Stimulated activated CD4-positive, alpha-beta T cell treated with anti-CD3 and anti-CD28 coated beads, Interleukin-2, amount 100 ng/mL, for 24 hours (primary cell): ENCODE data around the gene ANKRD52.
A peak's percentile ranks its signal among the peaks of the same experiment; 100 is the strongest.
"Not testable (repeated sequence)": the region's sequence is repeated elsewhere in the genome, so short reads cannot be mapped to it uniquely, and the experiment has no call there.

Source experiments
- DNase-seq, 2 donors: peaks; one replicate each; pipeline ENCODE4 v3.0.0-alpha.2; 2020

ANKRD52 gene

DNA sequence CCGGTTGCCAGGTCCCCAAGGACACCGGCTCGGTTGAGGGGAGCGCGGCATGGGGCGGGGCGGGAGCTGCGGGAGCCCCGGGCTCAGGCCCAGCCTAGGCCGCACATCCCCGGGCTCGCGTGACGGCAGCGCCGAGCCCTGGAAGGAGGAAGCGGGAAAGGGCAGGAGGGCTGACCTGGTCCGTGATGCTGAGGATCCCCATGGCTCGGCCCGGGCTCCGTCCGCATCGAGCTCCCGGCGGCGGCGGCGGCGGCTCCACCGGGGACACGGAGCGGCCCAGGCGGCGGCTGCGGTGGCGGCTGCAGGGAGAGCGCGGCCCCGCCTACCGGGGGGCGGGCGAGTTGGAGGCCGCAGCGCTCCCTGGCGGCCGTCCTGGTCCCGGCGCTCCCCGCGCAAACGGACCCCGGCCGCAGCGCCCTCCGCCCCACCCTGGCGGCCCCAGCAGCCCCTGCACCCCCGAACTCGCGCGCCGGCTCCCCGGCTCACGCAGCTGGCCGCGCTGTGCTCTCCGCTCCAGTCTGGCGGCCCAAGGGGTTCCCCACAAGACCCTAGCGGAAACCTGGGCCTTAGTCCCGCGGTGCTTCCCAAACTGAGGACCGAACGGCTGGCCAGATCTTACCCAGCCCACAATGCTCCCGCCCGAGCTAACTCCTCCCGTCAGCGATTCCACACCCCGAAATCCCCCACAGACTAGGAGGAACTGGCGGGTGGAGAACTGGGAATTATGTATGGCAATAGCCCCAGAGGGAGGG is at the start of gene ANKRD52:
TSS of gene ANKRD52 (minus strand) at position 317 of the 752 bp plus-strand sequence. CDS start at position 202, 115 bp downstream.
- peak; percentile 83 to 86 for DNase-seq

DNA sequence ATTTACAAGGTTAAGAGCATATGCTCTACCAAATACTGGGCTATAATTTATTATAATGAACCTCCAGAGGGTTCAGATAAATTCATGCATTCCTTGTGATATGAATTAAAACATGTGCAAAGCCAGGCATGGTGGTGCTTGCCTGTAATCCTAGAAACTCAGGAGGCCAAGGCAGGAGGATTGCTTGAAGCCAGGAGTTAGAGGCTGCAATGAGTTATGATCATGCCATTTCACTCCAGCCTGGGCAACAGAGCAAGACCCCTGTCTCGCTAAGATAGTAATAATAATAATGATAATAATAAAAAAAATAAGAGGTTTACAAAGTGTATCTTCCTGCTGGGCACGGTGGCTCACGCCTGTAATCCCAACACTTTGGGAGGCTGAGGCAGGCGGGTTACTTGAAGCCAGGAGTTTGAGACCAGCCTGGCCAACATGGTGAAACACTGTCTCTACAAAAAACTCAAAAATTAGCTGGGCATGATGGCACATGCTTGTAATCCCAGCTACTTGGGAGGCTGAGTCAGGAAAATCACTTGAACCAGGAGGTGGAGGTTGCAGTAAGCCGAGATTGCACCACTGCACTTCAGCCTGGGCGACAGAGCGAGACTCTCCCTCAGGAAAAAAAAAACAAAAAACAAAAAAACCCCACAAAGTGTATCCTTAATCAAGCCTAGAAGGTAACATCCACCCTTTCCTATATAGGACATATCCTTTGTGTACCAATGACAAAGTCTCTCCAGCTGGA is 49.2 kb upstream of the ANKRD52 start:
- no peak for DNase-seq

GRCh38 chr12:56304872-56305590 is 46.8 kb upstream of the ANKRD52 start:
- DNase-seq, result no peak

DNA sequence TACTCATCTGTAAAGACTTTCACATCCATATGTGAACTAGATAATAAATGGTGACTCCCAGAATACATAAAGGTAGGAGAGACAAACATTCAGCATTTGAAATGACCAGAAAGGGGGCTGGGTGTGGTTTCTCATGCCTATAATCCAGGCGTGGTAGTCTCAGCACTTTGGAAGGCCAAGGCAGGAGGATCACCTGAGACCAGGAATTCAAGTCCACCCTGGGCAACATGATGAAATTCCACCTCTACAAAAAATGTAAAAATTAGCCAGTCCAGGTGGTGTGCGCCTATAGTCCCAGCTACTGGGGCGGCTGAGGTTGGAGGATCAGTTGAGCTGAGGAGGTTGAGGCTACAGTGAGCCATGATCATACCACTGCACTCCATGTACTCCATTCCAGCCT is 46.1 kb upstream of the ANKRD52 start:
- no peak for DNase-seq

- DNase-seq, result no peak
Observed at GRCh38 chr12:56300644-56301464, 42.7 kb upstream of the ANKRD52 start.

- peak; percentile 99 for DNase-seq
Observed at GRCh38 chr12:56299853-56300643, 41.9 kb upstream of the ANKRD52 start, which contains the start of gene CS. Gene CS (minus strand): TSS chr12:56300330. CDS start chr12:56300201, 129 bp downstream.

DNA sequence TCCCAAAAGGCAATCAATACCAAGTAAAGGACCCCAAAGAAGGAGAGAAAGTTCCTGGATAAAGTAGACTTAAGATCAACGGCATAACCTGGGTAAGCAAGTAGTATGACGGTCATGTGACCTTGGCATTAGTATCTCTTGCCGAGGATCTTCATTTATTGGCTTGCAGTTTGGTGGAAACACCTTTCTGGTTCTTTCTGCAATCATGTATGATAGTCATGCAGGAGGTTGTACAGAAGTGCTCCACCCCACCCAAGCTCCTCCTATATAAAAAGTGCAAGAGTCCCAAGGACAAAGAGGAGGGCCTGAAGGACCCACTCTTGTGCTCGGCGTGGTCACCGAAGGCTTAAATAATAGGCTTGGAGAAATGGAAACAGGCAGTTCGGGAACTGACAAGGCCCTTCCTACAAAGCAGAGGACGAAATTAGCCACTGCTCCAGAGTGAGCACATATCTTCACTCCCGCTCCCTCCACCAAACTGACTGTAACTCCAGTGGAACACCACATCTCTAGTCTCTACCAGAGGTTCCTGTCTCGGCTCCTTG is 41.2 kb upstream of the ANKRD52 start:
- peak; percentile 24 to 44 for DNase-seq

- DNase-seq, result no peak
Observed at GRCh38 chr12:56298828-56299227, 40.6 kb upstream of the ANKRD52 start.

DNA sequence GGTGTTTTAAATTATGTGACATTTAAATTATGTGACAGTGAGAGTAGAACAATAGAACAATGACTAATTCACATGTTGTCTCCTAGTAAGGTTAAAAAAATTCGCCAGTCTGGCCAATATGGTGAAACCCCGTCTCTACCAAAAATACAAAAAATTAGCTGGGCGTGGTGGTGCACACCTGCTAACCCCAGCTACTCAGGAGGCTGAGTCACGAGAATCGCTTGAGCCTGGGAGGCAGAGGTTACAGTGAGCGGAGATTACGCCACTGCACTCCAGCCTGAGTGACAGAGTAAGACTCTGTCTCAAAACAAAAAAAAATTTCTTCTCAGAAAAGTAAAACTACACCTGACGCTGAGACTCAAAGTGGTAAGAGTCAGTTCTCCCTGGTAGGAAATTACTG is 39.2 kb upstream of the ANKRD52 start:
- DNase-seq, result no peak

- no peak for DNase-seq
Observed at GRCh38 chr12:56296295-56296694, 38.1 kb upstream of the ANKRD52 start.

GRCh38 chr12:56293795-56294194 is 35.6 kb upstream of the ANKRD52 start:
- DNase-seq, result no peak

- DNase-seq, result no peak
Observed at GRCh38 chr12:56288705-56289387, 30.7 kb upstream of the ANKRD52 start.

- no peak for DNase-seq
Observed at GRCh38 chr12:56286044-56286830, 28.1 kb upstream of the ANKRD52 start.

- not testable (repeated sequence) for DNase-seq
Observed at GRCh38 chr12:56284263-56284662, 26.1 kb upstream of the ANKRD52 start.

DNA sequence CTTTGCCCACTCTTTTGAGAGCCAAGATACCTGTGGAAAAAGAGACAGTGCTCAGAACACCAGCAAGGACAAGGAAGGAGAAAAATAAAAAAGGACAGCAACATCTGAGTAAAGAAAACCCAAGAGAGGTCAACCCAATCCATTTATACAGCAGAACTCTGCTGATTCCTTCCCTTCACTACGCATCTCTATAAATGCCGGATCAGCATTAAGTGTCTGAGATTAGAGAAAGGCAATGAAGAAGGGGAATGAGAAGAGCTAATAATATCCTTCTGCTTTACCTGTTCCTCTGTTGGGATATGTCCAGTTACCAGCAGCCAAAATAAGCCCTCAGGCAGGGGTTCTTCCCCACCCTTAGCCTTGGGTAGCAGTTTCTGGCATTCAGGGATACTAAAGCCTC is 24.4 kb upstream of the ANKRD52 start:
- no peak for DNase-seq

DNA sequence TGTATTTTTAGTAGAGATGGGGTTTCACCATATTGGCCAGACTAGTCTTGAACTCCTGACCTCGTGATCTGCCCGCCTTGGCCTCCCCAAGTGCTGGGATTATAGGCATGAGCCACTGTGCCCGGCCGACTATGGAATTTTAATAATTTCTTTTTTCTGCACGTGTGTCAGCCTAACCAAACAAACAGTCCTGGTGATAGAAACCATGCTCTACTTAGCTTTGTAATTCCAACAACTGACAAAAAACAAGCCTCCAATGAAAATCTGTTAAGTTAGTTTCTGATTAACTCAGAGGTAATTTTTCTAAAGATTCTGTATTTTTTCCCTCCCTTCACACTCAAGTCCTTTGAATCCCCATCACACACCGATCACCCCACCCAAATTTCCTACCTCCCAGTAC is 23.8 kb upstream of the ANKRD52 start:
- DNase-seq, result no peak

GRCh38 chr12:56280849-56281248 is 22.7 kb upstream of the ANKRD52 start:
- DNase-seq, result no peak

DNA sequence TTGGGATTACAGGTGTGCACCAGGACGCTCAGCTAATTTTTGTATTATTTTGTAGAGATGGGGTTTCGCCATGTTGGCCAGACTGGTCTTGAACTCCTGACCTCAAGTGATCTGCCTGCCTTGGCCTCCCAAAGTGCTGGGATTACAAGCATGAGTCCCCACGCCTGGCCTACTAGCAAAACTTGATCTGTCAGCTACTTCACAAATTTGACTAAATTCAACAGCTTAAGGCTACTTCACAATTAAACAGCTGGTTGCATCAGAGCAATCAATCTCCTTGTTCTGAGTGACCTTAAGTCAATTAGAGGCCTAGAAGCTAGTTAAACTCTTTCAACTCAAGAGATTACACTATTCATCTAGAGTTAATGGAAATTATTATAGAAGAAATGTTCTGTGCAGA is 20.7 kb upstream of the ANKRD52 start:
- DNase-seq, result no peak

DNA sequence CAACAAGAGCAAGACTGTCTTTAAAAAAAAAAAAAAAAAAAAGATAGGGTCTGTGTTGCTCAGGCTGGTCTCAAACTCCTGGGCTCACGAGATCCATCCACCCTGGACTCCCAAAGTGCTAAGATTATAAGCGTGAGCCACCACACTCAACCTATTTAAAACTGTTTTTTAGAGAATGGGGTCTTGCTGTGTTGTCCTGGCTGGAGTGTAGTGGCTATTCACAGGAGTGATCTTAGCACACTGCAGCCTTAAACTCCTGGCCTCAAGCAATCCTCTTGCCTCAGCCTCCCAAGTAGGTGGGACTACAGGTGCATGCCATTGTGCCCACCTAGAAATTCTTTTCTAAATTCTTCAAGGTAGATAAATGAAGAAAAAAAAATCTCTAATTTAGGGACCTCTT is 16.1 kb upstream of the ANKRD52 start:
- no peak for DNase-seq

DNA sequence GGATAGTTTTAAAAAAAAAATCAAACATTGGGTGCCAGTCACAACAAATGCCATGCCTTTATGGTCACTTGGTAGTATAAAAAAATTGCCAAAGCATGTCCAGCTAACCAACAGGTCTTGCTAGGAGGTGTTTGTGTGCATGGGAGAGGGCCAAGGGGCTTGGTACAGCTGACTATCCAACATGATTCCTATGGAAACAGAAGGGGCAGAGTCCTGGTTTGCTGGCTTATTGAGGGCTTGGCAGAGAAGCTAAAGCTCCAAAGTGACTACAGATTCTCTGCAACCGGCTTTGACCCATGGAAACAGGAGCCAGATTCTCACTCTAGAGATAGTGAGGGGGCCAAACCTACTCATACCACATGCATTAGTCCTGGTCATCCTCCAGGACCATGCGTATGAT is 14.3 kb upstream of the ANKRD52 start:
- not testable (repeated sequence) for DNase-seq
